Upper lobe of left lung (tissue), 4 donors: Measurements from ENCODE around the gene CD58.

Source experiments
- CTCF ChIP-seq, 6 experiments: fragments of 450-650 bp in 4 of 6; fragments of 200-600 bp in 2 of 6; sonication (generic) in 2 of 6; IDR thresholded peaks; one replicate each; pipeline ENCODE4 v1.5.1; 2016 to 2019; ENCODE audit warnings: antibody characterized with exemption in 6 of 6
- EP300 ChIP-seq, 4 donors: sonication (generic); formaldehyde crosslinking; IDR thresholded peaks; one replicate each; pipeline ENCODE4 v1.5.1; 2017; ENCODE audit warnings: antibody characterized with exemption in 4 of 4, control low read depth in 2 of 4
- POLR2A ChIP-seq, 4 donors: fragments of 450-650 bp; IDR thresholded peaks; one replicate each; pipeline ENCODE4 v1.5.1; 2016 to 2017; ENCODE audit warnings: antibody characterized with exemption in 4 of 4, mild to moderate bottlenecking in 2 of 4

- TF ChIP-seq EP300 (IDR thresholded peaks at IDR 0.05): no peak
- no peak for TF ChIP-seq POLR2A (IDR thresholded peaks at IDR 0.05)
- no peak for TF ChIP-seq CTCF (IDR thresholded peaks at IDR 0.05)
Observed at GRCh38 chr1:116476321-116476720, 94.5 kb downstream of the CD58 start.
